GM19372 (cell line): ENCODE results near the gene ABHD8.

Experiments used
- ATAC-seq: cut with Tn5 transposase; IDR thresholded peaks from one replicate; pipeline ENCODE4 v1.9.1; 2021; ENCODE audit warnings: mild to moderate bottlenecking, low read depth, moderate library complexity; ENCODE audit not compliant: unreplicated experiment

ABHD8 gene

GRCh38 chr19:17323300-17323963, 20.2 kb upstream of the ABHD8 start:
- no peak for ATAC-seq

- ATAC-seq = no peak
Observed at GRCh38 chr19:17322854-17323253, 19.6 kb upstream of the ABHD8 start.

- ATAC-seq = no peak
Observed at GRCh38 chr19:17321655-17322489, 18.6 kb upstream of the ABHD8 start.

GRCh38 chr19:17320435-17320834, 17.2 kb upstream of the ABHD8 start:
- ATAC-seq = no peak

GRCh38 chr19:17319473-17320238, 16.4 kb upstream of the ABHD8 start:
- ATAC-seq = no peak

GRCh38 chr19:17318966-17319365, 15.7 kb upstream of the ABHD8 start:
- ATAC-seq = no peak

- ATAC-seq = no peak
Observed at GRCh38 chr19:17314007-17314593, 10.9 kb upstream of the ABHD8 start.

- no peak for ATAC-seq
Observed at GRCh38 chr19:17312189-17313113, 9.2 kb upstream of the ABHD8 start.

- ATAC-seq = no peak
Observed at GRCh38 chr19:17311455-17312188, 8.4 kb upstream of the ABHD8 start.

- ATAC-seq = no peak
Observed at GRCh38 chr19:17309965-17310461, 6.8 kb upstream of the ABHD8 start.

GRCh38 chr19:17309198-17309964, 6.2 kb upstream of the ABHD8 start, which contains the start of gene DDA1:
Gene DDA1, plus strand, starts transcription at chr19:17309563. Its CDS starts 92 bp downstream, at chr19:17309655.
- peak; percentile 60 for ATAC-seq

- ATAC-seq = no peak
Observed at GRCh38 chr19:17307876-17308377, 4.7 kb upstream of the ABHD8 start.

GRCh38 chr19:17306285-17306714, 3.1 kb upstream of the ABHD8 start:
- no peak for ATAC-seq

GRCh38 chr19:17305517-17306284, 2.5 kb upstream of the ABHD8 start, which contains the start of gene MRPL34:
Gene MRPL34, plus strand, starts transcription at chr19:17305872. Its CDS starts 21 bp downstream, at chr19:17305893.
- ATAC-seq = peak; percentile 51

- no peak for ATAC-seq
Observed at GRCh38 chr19:17305216-17305516, 1.9 kb upstream of the ABHD8 start.

- ATAC-seq = no peak
Observed at GRCh38 chr19:17304386-17305215, 1.4 kb upstream of the ABHD8 start.
